ENCODE data around the gene CCNY. TPM values are rescaled to one million over a fixed set of nuclear protein-coding genes. Genes with fewer than 3 reads are reported as not detected.
"Not testable (repeated sequence)": the region's sequence is repeated elsewhere in the genome, so short reads cannot be mapped to it uniquely, and the experiment has no call there.

Gene CCNY
- total and polyA plus RNA-seq, 4 donors: 25.5 to 95.9 (median 54.4) TPM

DNA sequence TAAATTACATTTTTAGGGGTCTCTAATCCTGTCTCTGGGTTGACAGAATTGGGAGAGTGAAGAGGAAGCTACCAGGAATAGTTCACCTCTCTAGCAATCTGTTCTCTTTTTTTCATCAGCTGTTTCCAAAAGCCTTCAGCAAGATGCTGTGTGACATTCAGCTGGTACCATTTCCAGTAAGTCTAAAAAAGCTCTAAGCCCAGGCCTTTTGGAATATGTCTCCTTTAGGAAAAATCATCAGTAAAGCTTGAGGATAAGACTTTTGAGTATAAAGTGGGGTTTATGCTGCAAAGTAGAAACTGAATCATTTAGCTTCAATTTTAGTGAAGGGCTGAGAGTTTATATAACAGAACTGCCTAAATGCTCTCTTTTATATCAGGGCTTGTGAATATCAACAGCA is 81.5 kb downstream of the CCNY start:
- Histone ChIP-seq H3K27ac (ENCODE audit: low read depth in 1 of 2, low read length in 2 of 2) (no peak overlapping the region), H3K4me1 (ENCODE audit: control insufficient read depth in 1 of 2, insufficient read depth in 2 of 2, low read length in 2 of 2) (no peaks in the 10 kb centered on the region), H3K27me3 (ENCODE audit: control insufficient read depth in 1 of 2, insufficient read depth in 2 of 2, low read length in 1 of 2) (no peaks in the 10 kb centered on the region), H3K9me3 (ENCODE audit: control insufficient read depth, low read length) (no peaks in the 10 kb centered on the region), H3K4me3 (ENCODE audit: low read length in 2 of 2) (no peak overlapping the region), H3K36me3 (ENCODE audit: control insufficient read depth in 1 of 2, insufficient read depth in 2 of 2, low read length in 1 of 2) (no peaks in the 10 kb centered on the region)
- ATAC-seq (ENCODE audit: low FRiP score) (no peak), DNase-seq (no peak)
- intact Hi-C loops (cut with DNase I): no loop called here

DNA sequence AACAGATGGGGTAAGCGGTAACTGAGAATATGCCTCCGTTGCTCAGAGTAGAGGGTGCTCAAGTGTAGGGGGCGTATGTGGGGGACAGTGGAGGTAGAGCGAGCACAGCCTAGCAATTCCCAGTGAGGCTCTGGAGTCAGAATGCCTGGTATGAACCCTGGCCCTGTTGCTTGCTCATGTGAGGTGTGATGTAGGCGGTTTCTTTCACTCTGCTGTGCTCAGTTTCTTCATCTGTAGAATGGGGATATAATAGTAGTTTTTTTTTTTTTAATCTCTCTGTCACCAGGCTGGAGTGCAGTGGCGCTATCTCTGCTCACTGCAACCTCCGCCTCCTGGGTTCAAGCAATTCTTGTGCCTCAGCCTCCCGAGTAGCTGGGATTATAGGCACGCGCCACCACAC is 82.3 kb downstream of the CCNY start:
- H3K4me3 ChIP-seq (ENCODE audit: low read length in 2 of 2); intact Hi-C loops (cut with DNase I); H3K27me3 ChIP-seq (ENCODE audit: control insufficient read depth in 1 of 2, insufficient read depth in 2 of 2, low read length in 1 of 2); H3K4me1 ChIP-seq (ENCODE audit: control insufficient read depth in 1 of 2, insufficient read depth in 2 of 2, low read length in 2 of 2); H3K27ac ChIP-seq (ENCODE audit: low read depth in 1 of 2, low read length in 2 of 2); DNase-seq; H3K36me3 ChIP-seq (ENCODE audit: control insufficient read depth in 1 of 2, insufficient read depth in 2 of 2, low read length in 1 of 2); ATAC-seq (ENCODE audit: low FRiP score); H3K9me3 ChIP-seq (ENCODE audit: control insufficient read depth, low read length): not testable (repeated sequence)
- WGBS, 2 donors: 97 to 98% methylated on average over 10 of the region's 10 CpGs

DNA sequence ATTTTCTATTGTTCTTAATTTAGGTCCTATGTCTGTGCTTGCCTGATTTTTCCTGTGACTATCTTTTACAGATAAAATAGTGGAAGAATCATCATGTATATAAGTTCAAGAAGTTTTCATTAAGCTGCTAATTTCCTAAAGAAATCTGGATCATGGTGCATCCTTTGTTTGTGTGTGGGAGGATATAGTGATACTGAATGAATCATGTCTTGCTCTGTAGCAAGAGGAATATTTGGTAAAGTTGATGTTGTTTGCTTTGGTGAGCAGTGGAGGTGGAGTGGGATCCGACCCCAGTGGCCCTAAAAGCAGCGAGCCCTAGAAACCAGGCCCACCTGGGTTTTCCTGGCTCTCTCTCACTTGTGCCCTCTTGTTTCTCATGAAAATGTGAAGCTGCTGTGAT is 83.7 kb downstream of the CCNY start:
- Histone ChIP-seq H3K4me3 (ENCODE audit: low read length in 2 of 2) (no peak overlapping the region), H3K9me3 (ENCODE audit: control insufficient read depth, low read length) (no peaks in the 10 kb centered on the region), H3K27ac (ENCODE audit: low read depth in 1 of 2, low read length in 2 of 2) (no peak overlapping the region), H3K4me1 (ENCODE audit: control insufficient read depth in 1 of 2, insufficient read depth in 2 of 2, low read length in 2 of 2) (no peaks in the 10 kb centered on the region), H3K36me3 (ENCODE audit: control insufficient read depth in 1 of 2, insufficient read depth in 2 of 2, low read length in 1 of 2) (no peaks in the 10 kb centered on the region), H3K27me3 (ENCODE audit: control insufficient read depth in 1 of 2, insufficient read depth in 2 of 2, low read length in 1 of 2) (no peaks in the 10 kb centered on the region)
- ATAC-seq (ENCODE audit: low FRiP score) (no peak), DNase-seq (no peak)
- intact Hi-C loops (cut with DNase I): no loop called here
- 91 to 92% methylated on average over 2 of the region's 2 CpGs for WGBS, 2 donors

DNA sequence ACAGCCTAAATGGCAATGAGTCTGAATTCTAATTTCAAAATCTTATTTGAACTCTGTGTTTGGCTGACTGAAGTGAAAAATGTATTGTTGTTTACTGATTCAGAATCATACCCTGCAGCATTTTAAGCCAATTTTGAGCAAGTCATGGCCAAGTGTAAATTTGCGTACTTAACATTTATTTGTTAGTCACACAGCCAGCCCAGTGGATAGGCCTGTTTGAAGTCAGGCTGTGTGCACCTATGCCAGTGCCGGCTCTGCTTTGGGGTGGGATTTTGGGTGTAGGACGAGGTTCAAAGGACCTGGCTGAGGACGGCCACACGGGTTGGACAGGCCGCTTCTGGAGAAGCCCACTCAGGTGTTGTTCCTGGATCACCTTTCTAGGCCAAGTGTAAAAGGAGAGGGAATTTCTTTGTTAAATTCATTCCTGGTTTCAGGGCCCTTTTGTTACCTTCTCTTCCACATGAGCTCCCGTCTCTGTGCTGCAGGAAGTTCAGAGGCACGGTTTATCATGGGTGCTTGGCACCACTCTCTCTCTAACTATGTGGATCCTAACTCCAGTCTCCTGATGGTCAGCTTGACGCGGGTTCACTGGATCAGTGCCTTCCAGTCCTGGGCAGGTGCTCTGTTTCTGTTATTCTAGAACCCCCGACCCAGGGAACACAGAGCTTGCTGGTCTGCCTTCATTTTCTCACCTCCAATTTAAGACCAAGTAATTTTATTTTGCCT is 84.7 kb downstream of the CCNY start:
- no peaks in the 10 kb centered on the region for H3K27me3 ChIP-seq (ENCODE audit: control insufficient read depth in 1 of 2, insufficient read depth in 2 of 2, low read length in 1 of 2)
- H3K4me3 ChIP-seq (ENCODE audit: low read length in 2 of 2): no peak overlapping the region
- H3K27ac ChIP-seq (ENCODE audit: low read depth in 1 of 2, low read length in 2 of 2): peak overlapping the region in 1 of 2 donors; percentile 90
- intact Hi-C loops (cut with DNase I): no loop called here
- no peaks in the 10 kb centered on the region for H3K9me3 ChIP-seq (ENCODE audit: control insufficient read depth, low read length)
- 72 to 74% methylated on average over 11 of the region's 11 CpGs for WGBS, 2 donors
- peaks cover 0 to 2% of the 10 kb centered on the region in 2 donors for H3K4me1 ChIP-seq (ENCODE audit: control insufficient read depth in 1 of 2, insufficient read depth in 2 of 2, low read length in 2 of 2)
- DNase-seq (no peak), ATAC-seq (ENCODE audit: low FRiP score) (no peak)
- no peaks in the 10 kb centered on the region for H3K36me3 ChIP-seq (ENCODE audit: control insufficient read depth in 1 of 2, insufficient read depth in 2 of 2, low read length in 1 of 2)

DNA sequence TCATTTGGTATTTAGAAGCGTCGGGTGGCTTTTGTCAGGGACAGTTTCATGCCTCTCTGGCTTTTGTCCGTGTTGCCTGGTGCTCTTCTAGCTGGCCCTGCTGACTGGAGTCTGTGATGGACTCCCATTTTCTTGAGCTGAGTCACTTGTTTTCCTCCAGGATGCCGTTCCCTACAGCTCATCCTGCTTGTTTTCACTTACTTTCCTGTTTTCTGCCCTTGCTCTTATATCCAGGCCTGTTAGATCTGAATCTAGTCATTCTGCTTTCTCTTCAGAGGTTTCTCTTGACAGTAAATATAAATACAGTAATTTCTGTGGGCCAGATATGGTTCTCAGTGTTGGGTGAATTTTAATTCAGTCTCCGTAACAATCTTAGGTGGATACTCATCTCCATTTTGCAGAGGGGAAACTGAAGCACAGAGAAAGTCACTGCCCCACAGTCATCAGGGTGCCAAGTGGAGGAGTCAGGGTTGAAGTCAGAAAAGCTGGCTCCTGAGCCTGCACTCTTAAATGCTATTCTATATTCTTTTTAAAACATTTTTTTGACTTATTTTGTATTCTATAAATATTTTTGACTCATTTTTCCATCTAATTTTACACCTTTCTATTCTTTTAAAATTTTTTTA is 85.4 kb downstream of the CCNY start:
- intact Hi-C loops (cut with DNase I): no loop called here
- H3K9me3 ChIP-seq (ENCODE audit: control insufficient read depth, low read length): no peaks in the 10 kb centered on the region
- H3K27me3 ChIP-seq (ENCODE audit: control insufficient read depth in 1 of 2, insufficient read depth in 2 of 2, low read length in 1 of 2): no peaks in the 10 kb centered on the region
- H3K4me1 ChIP-seq (ENCODE audit: control insufficient read depth in 1 of 2, insufficient read depth in 2 of 2, low read length in 2 of 2): peaks cover 0 to 2% of the 10 kb centered on the region in 2 donors
- no peak overlapping the region for H3K4me3 ChIP-seq (ENCODE audit: low read length in 2 of 2)
- H3K36me3 ChIP-seq (ENCODE audit: control insufficient read depth in 1 of 2, insufficient read depth in 2 of 2, low read length in 1 of 2): no peaks in the 10 kb centered on the region
- 15 to 17% methylated on average over 5 of the region's 5 CpGs for WGBS, 2 donors
- H3K27ac ChIP-seq (ENCODE audit: low read depth in 1 of 2, low read length in 2 of 2): peak overlapping the region; percentile 87 to 90
- ATAC-seq (ENCODE audit: low FRiP score) (peak; percentile 79), DNase-seq (no peak)

DNA sequence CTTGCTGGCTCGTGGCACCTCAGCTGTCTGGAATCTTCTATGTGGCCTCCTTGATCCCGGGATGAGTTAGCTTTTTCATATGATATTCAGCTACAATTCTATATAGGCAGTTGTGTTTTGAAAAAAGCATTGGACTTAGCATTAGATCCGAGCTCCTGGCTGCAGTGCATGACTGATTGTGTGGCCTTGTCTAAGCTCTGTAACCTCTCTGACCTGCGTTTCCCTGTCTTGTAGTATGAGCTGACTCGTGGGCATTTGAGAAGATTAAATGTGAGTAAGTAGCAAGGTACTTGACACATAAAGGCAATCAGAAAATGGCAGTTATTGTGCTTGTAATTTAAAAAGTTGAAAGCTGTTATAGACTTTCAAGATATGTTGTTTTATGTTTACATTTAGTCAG is 85.9 kb downstream of the CCNY start:
- ATAC-seq (ENCODE audit: low FRiP score) (no peak), DNase-seq (no peak)
- H3K27ac ChIP-seq (ENCODE audit: low read depth in 1 of 2, low read length in 2 of 2): peak overlapping the region in 1 of 2 donors; percentile 88
- H3K27me3 ChIP-seq (ENCODE audit: control insufficient read depth in 1 of 2, insufficient read depth in 2 of 2, low read length in 1 of 2): no peaks in the 10 kb centered on the region
- peaks cover 0 to 2% of the 10 kb centered on the region in 2 donors for H3K4me1 ChIP-seq (ENCODE audit: control insufficient read depth in 1 of 2, insufficient read depth in 2 of 2, low read length in 2 of 2)
- no peaks in the 10 kb centered on the region for H3K9me3 ChIP-seq (ENCODE audit: control insufficient read depth, low read length)
- WGBS, 2 donors: 55 to 59% methylated on average over 5 of the region's 5 CpGs
- no peak overlapping the region for H3K4me3 ChIP-seq (ENCODE audit: low read length in 2 of 2)
- H3K36me3 ChIP-seq (ENCODE audit: control insufficient read depth in 1 of 2, insufficient read depth in 2 of 2, low read length in 1 of 2): no peaks in the 10 kb centered on the region
- intact Hi-C loops (cut with DNase I): no loop called here

DNA sequence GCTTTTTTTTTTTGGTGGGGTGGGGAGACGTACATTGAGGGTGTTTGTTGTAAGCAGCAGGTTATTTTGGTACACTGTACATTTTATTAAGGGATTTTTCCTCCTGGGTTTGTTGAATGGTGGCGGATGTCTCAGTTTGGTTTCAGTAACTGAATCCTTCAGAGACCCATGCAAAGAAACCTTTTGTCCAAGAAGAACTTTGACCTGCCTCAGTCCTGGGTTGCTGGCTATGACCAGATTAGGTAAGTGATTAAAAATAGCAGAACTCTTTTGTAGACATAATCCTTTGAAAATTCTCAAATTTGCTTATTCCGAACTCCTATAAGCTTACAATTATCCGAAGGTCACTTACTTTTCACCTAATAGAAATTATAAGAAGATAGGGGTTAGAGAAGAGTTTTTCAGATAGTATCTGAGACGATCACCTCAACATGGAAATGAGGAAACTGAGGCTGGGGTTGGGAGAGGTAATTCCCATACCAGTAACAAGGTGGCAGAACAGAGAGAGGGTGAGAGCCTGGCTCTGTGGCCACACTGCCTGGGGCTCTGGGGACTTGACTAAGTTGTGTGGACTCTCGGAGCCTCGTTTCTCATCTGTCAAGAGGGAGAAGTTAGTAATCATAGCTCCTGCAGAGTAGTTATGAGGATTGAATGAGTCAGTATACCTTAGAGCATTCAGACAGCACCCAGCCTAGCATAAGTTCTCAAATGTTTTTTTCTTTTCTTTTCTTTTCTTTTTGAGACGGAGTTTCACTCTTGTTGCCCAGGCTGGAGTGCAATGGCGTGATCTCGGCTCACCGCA is 87.4 kb downstream of the CCNY start:
- intact Hi-C loops (cut with DNase I): no loop called here
- Histone ChIP-seq H3K4me1 (ENCODE audit: control insufficient read depth in 1 of 2, insufficient read depth in 2 of 2, low read length in 2 of 2) (peaks cover 0 to 2% of the 10 kb centered on the region in 2 donors), H3K9me3 (ENCODE audit: control insufficient read depth, low read length) (no peaks in the 10 kb centered on the region), H3K27me3 (ENCODE audit: control insufficient read depth in 1 of 2, insufficient read depth in 2 of 2, low read length in 1 of 2) (no peaks in the 10 kb centered on the region), H3K36me3 (ENCODE audit: control insufficient read depth in 1 of 2, insufficient read depth in 2 of 2, low read length in 1 of 2) (no peaks in the 10 kb centered on the region), H3K27ac (ENCODE audit: low read depth in 1 of 2, low read length in 2 of 2) (no peak overlapping the region), H3K4me3 (ENCODE audit: low read length in 2 of 2) (no peak overlapping the region)
- WGBS, 2 donors: 94% methylated on average over 11 of the region's 11 CpGs
- DNase-seq (no peak), ATAC-seq (ENCODE audit: low FRiP score) (no peak)

DNA sequence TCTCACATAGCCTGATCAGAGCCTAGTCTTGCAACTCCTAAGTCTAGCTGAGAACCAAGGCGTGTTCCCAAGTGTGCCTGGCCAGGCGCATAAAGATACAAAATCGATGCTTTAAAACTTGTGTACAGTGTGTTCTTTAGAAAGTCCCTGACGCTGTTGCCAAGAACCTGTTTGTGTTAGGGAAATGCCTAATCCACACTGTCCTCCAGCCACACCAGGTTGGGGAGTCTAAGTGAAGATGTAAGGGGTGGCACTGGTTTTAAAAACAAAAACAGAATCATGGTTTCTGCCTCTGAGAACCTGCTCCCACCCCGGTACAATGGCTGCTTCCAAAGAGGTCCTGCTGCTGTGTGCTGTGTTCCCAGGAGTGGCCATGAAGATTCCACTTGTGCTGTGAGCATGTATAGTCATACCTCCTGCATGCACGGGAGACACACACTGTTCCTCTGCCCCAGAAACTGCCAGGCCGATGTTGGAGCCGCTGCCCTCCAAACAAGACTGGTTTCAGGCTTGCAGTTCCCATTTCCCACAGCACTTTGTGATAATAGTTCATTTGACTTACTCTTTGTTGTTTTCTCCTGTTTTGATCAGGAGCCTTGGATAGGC is 88.5 kb downstream of the CCNY start:
- no peak for ATAC-seq (ENCODE audit: low FRiP score)
- Histone ChIP-seq H3K4me3 (ENCODE audit: low read length in 2 of 2) (no peak overlapping the region), H3K27me3 (ENCODE audit: control insufficient read depth in 1 of 2, insufficient read depth in 2 of 2, low read length in 1 of 2) (no peaks in the 10 kb centered on the region), H3K36me3 (ENCODE audit: control insufficient read depth in 1 of 2, insufficient read depth in 2 of 2, low read length in 1 of 2) (no peaks in the 10 kb centered on the region), H3K4me1 (ENCODE audit: control insufficient read depth in 1 of 2, insufficient read depth in 2 of 2, low read length in 2 of 2) (peaks cover 0 to 2% of the 10 kb centered on the region in 2 donors), H3K27ac (ENCODE audit: low read depth in 1 of 2, low read length in 2 of 2) (no peak overlapping the region), H3K9me3 (ENCODE audit: control insufficient read depth, low read length) (no peaks in the 10 kb centered on the region)
- intact Hi-C loops (cut with DNase I): no loop called here
- 89 to 92% methylated on average over 8 of the region's 8 CpGs for WGBS, 2 donors
- DNase-seq: no peak
